GM12891 (cell line): ENCODE data around the gene GSTM2.
"Not testable (repeated sequence)": the region's sequence is repeated elsewhere in the genome, so short reads cannot be mapped to it uniquely, and the experiment has no call there.

Source experiments
- PAX5 ChIP-seq: IDR thresholded peaks from 2 replicates; pipeline ENCODE4 v1.6.1; 2011; ENCODE audit warnings: low read length, moderate library complexity, mild to moderate bottlenecking; ENCODE audit not compliant: insufficient read depth, severe bottlenecking
- POLR2A ChIP-seq: IDR thresholded peaks from 2 replicates; pipeline ENCODE4 v1.6.1; 2011; ENCODE audit warnings: low read depth, low read length, control low read depth
- POLR2AphosphoS5 ChIP-seq: IDR thresholded peaks from 2 replicates; pipeline ENCODE4 v1.6.1; 2011; ENCODE audit warnings: low read depth, low read length, control low read depth
- POU2F2 ChIP-seq: IDR thresholded peaks from 2 replicates; pipeline ENCODE4 v1.6.1; 2011; ENCODE audit warnings: low read depth, mild to moderate bottlenecking, control low read depth, low read length, moderate library complexity
- SPI1 ChIP-seq: IDR thresholded peaks from 2 replicates; pipeline ENCODE4 v1.6.1; 2011; ENCODE audit warnings: low read depth, low read length, control low read depth
- TAF1 ChIP-seq: IDR thresholded peaks from 2 replicates; pipeline ENCODE4 v1.6.1; 2011; ENCODE audit warnings: low read depth, low read length, control low read depth

DNA sequence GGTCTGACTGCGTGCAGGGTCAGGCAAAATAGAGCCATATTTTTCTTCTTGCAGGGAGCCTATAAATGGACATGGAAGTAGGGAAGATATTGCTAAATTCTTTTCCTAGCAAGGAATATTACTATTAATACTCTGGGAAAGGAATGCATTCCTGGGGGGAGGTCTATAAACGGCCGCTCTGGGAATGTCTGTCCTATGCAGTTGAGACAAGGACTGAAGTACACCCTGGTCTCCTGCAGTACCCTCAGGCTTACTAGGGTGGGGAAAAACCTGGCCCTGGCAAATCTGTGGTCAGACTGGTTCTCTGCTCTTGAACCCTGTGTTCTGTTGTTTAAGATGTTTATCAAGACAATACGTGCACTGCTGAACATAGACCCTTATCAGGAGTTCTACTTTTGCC, 41.1 kb downstream of the GSTM2 start:
- not testable (repeated sequence) for TF ChIP-seq POLR2A, POLR2AphosphoS5, POU2F2, TAF1, SPI1, PAX5
